Activated naive CD8-positive, alpha-beta T cell treated with anti-CD3 and anti-CD28 coated beads for 36 hours (primary cell): ENCODE results near the gene OMA1. TPM values are rescaled to one million over a fixed set of nuclear protein-coding genes. Genes with fewer than 3 reads are reported as not detected.
A peak's percentile ranks its signal among the peaks of the same experiment; 100 is the strongest.
"Not testable (repeated sequence)": the region's sequence is repeated elsewhere in the genome, so short reads cannot be mapped to it uniquely, and the experiment has no call there.

Experiments used
- DNase-seq: peaks from one replicate; pipeline ENCODE4 v3.0.0; 2021
- H3K27ac Mint-ChIP-seq: one replicate; pipeline ENCODE4 v1.8.0; 2022; ENCODE audit warnings: mild to moderate bottlenecking, moderate library complexity, mixed read lengths
- H3K27me3 Mint-ChIP-seq: one replicate; pipeline ENCODE4 v1.8.0; 2022; ENCODE audit warnings: mild to moderate bottlenecking, mixed read lengths
- H3K36me3 Mint-ChIP-seq: one replicate; pipeline ENCODE4 v1.8.0; 2021; ENCODE audit warnings: mild to moderate bottlenecking, mixed read lengths
- H3K4me1 Mint-ChIP-seq: one replicate; pipeline ENCODE4 v1.8.0; 2021; ENCODE audit warnings: mixed read lengths
- H3K4me3 Mint-ChIP-seq: one replicate; pipeline ENCODE4 v1.8.0; 2022; ENCODE audit warnings: mild to moderate bottlenecking, moderate library complexity, mixed read lengths
- H3K9me3 Mint-ChIP-seq: one replicate; pipeline ENCODE4 v1.8.0; 2022; ENCODE audit warnings: mixed read lengths
- total RNA-seq, 2 experiments: library from RNA; stranded (reverse); gene quantifications; one replicate each; pipeline ENCODE4 v1.2.3, GENCODE V29; 2021

OMA1 gene
- total RNA-seq, 2 experiments from 2014 or later, result 13.1 to 13.8 TPM

DNA sequence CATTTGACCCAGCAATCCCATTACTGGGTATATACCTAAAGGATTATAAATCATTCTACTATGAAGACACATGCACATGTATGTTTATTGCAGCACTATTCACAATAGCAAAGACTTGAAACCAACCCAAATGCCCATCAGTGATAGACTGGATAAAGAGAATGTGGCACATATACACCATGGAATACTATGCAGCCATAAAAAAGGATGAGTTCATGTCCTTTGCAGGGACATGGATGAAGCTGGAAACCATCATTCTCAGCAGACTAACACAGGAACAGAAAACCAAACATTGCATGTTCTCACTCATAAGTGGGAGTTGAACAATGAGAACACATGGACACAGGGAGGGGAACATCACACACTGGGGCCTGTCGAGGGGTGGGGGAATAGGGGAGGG is 17.2 kb upstream of the OMA1 start:
- H3K4me3 Mint-ChIP-seq, H3K27ac Mint-ChIP-seq, H3K36me3 Mint-ChIP-seq, DNase-seq, H3K9me3 Mint-ChIP-seq, H3K4me1 Mint-ChIP-seq: not testable (repeated sequence)
- peaks cover 43% of the 10 kb centered on the region for H3K27me3 Mint-ChIP-seq

DNA sequence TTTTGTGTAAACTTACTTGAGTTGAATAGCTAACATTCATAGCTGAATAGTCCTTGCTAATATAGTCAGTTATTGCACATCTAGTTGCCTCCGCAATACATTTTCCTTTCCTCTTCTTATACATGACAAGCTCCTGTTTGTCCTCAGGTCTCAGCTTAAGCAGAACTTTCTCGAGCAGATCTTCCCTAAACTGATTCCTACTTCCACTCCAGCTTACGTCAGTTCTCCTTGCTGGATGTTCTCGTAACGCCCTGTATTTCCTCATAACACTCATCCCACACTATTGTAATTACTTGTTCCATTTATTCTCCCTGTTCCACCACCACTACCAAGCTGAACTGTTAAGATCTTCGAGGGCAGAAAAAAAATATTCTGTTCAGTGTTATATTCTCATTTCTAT is 15.1 kb upstream of the OMA1 start:
- no peaks in the 10 kb centered on the region for H3K36me3 Mint-ChIP-seq

DNA sequence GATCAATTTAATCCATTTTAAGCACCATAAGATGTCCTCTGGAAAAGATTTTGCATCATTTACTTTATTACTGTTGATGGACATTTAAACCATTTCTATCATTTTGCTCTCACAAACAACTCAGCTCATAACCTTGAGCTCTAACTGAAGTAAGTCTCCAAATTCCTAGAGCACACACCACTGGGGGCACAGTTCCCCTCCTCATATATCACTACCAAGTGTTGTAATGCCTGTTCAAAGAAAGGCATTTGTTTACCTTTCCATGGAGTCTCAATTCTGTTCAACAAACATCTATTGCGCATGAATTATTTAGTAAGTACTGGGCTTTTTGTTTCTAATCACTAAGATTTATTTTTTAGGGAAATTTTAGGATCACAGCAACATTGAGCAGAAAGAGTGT is 8.9 kb upstream of the OMA1 start:
- no peak overlapping the region for H3K27ac Mint-ChIP-seq

More for the DNA sequence above, 15.1 kb upstream of the OMA1 start:
- no peak for DNase-seq
- H3K9me3 Mint-ChIP-seq, result peaks cover 5% of the 10 kb centered on the region
- peaks cover 51% of the 10 kb centered on the region for H3K27me3 Mint-ChIP-seq
- H3K27ac Mint-ChIP-seq, result no peak overlapping the region
- no peaks in the 10 kb centered on the region for H3K4me1 Mint-ChIP-seq
- H3K4me3 Mint-ChIP-seq, result no peak overlapping the region

DNA sequence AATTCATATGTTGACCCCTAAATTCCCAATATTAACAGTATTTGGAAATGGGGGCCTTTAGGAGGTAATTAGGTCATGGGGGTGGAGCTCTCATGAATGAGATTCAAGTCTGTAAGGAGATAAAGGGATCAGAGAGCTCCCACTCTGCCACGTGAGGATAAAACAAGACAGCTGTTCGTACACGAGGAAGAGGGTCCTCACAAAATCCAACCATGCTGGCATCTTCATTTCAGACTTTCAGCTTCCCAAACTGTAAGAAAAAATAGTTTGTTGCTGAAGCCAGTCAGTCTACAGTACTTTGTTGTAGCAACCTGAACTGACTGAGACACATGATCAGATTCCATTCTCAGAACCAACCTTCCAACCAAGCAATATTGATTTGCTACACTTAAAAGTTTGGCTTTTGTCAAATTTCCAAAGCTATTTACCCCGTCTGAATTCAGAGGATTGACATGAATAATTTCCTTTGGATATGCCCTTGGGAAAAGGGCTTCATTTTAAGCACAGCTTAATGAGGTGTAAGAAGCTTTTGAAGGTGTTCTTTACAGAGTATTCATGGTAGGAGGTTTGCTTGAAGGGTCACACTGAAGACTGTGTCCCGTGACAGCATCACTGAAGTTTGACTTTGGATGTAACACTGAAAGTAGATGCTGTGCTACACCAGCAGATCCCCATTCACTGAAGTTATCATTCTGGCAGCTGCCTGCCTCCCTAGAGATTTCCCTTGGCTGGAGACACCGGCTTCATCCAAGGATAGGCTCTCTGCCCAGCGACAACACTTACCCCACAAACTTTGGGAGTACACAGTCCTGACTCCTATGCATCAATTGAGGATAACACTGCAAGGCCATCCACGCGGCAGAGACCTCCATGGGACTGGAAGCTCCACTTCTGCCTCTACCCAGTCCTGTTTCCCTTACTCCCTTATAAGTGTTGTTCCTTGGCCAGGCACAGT is 4.9 kb upstream of the OMA1 start:
- DNase-seq, result no peak
- Mint-ChIP-seq H3K36me3 (no peaks in the 10 kb centered on the region), H3K4me3 (no peak overlapping the region), H3K27me3 (no peaks in the 10 kb centered on the region), H3K27ac (no peak overlapping the region), H3K4me1 (peaks cover 5% of the 10 kb centered on the region), H3K9me3 (no peaks in the 10 kb centered on the region)

More for the DNA sequence above, 8.9 kb upstream of the OMA1 start:
- H3K4me1 Mint-ChIP-seq, result no peaks in the 10 kb centered on the region
- no peaks in the 10 kb centered on the region for H3K36me3 Mint-ChIP-seq
- no peak overlapping the region for H3K4me3 Mint-ChIP-seq
- H3K27me3 Mint-ChIP-seq, result peaks cover 26% of the 10 kb centered on the region
- H3K9me3 Mint-ChIP-seq, result peaks cover 4% of the 10 kb centered on the region
- DNase-seq, result no peak

DNA sequence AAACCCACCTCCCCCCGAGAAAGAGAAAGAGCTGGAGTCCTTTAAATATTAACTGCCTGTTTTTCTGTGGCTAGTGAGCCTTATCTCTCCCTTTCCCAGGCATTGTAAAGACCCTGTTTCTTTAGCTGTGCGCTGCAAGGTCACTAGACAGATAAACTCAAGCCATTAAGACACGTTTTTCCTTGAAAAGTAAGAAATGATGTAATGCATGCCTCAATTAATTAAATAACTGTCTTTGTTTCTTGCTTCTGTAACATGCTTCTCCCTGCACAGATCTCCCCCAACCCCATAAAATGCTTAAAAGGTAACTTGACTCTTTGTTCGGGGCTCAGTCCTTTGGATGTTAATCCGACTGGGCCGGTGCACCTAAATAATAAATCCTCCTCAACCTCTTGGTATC is 2.8 kb upstream of the OMA1 start:
- H3K27ac Mint-ChIP-seq, H3K4me3 Mint-ChIP-seq, DNase-seq, H3K27me3 Mint-ChIP-seq, H3K9me3 Mint-ChIP-seq, H3K36me3 Mint-ChIP-seq: not testable (repeated sequence)
- peaks cover 18% of the 10 kb centered on the region for H3K4me1 Mint-ChIP-seq

DNA sequence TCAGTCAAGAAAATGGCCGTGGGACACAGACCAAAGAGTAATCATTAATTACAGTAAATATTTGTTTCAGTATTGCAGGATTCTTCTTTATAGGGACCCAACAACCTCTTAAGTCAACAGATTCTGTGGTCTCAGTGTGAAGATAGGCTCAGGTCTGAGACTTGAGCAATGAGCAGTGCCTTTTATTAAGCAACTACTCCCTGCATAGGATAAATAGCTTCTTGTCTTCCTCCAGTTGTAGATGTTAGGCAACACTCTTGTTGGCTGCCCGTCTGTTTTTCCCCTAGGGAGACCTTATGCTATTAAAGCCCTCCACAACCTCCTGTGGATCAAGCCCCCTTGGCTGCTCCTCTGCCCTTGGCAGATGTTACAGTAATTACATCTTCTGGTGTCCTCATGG is 1.8 kb upstream of the OMA1 start:
- no peaks in the 10 kb centered on the region for H3K27me3 Mint-ChIP-seq
- DNase-seq, result no peak
- no peaks in the 10 kb centered on the region for H3K36me3 Mint-ChIP-seq
- H3K9me3 Mint-ChIP-seq, result no peaks in the 10 kb centered on the region
- H3K4me1 Mint-ChIP-seq, result peaks cover 21% of the 10 kb centered on the region
- H3K27ac Mint-ChIP-seq, result no peak overlapping the region
- no peak overlapping the region for H3K4me3 Mint-ChIP-seq

DNA sequence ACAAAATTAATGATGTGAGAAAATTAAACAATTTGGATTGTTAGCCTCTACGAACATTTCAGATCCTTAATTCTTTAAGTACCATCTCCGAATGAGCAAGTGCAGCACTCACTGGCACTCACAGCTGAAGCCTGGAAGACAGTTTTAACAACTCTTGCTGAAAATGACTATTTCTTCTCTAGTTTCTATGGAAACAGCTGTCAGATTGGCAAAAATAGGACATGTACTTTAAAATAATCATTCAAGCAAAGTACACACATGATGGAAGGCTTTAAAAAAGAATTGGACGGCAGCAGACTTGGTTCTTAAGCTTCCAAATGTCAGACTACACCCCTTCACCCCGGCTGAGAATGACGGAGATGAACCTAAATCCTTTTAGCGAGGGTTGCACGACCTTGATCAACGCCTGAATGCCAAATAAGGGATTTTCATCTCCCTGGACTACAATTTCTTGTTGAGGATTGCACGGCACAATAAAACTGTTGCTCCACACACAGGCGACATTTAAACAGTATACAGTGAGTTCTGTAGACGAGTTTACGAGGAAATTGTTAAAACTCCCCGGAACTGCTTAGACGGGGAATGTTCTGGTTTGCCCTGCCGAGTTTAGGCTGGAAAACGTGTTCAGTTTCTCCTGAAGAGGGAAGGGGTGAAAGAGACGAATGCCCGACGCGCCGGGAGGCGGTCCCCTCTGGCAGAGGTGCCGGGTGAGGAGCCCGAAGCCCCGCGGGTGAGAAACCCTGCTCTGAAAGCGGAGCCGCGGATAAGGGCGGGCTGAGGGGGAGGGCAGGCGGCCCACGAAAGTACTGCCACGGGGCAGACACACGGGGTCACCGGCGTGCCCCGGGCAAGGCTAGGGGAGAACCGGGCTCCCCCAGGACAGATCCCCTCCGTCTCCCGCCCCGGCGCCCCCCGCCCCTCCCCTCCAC is 671 bp downstream of the OMA1 start:
- H3K27ac Mint-ChIP-seq, result peak overlapping the region; percentile 95
- peaks cover 26% of the 10 kb centered on the region for H3K4me1 Mint-ChIP-seq
- H3K4me3 Mint-ChIP-seq, result peak overlapping the region; percentile 87
- H3K9me3 Mint-ChIP-seq, result no peaks in the 10 kb centered on the region
- DNase-seq, result peak; percentile 76
- no peaks in the 10 kb centered on the region for H3K36me3 Mint-ChIP-seq
- no peaks in the 10 kb centered on the region for H3K27me3 Mint-ChIP-seq

DNA sequence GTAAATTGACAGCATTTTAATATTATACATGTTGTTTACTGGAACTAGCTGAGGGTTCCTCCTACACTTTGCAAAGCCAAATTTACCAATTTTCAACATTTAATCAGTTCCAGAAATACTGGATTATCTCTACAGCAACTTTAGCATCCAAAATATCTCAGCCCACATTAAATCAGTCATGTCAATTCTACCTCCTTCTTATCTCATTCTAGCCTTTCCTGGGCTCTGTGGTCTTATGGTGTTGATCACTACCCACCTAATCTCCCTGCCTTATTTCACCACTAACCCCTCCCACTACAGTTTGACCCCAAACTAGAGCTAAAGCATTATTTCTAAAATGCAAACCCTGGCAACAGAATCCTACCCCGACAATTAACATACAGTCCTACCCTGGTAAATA is 3.3 kb downstream of the OMA1 start:
- no peak overlapping the region for H3K27ac Mint-ChIP-seq

DNA sequence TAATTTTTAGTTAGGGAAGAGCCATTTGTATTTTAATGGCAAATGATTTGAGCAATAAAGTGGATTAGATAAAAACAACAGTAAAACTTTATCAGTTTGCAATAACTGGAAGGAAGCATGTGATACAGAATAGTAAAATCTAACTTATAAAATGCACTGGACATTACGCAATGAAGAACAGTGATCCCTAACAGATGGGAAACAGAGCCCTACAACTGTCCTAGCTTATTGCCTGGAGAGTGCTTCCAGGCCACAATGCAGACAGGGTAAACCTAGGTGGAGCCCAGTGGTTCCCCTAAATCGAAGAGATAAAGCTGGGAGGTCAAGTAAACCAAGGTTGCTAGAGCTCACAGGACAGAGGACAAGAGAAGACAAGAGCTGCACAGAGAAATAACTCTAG is 7.0 kb downstream of the OMA1 start:
- DNase-seq, result no peak
- no peak overlapping the region for H3K27ac Mint-ChIP-seq
- H3K9me3 Mint-ChIP-seq, result no peaks in the 10 kb centered on the region
- no peak overlapping the region for H3K4me3 Mint-ChIP-seq
- H3K36me3 Mint-ChIP-seq, result no peaks in the 10 kb centered on the region
- peaks cover 9% of the 10 kb centered on the region for H3K4me1 Mint-ChIP-seq
- no peaks in the 10 kb centered on the region for H3K27me3 Mint-ChIP-seq

More for the DNA sequence above, 3.3 kb downstream of the OMA1 start:
- H3K9me3 Mint-ChIP-seq, result no peaks in the 10 kb centered on the region
- H3K36me3 Mint-ChIP-seq, result no peaks in the 10 kb centered on the region
- DNase-seq, result no peak
- H3K4me1 Mint-ChIP-seq, result peaks cover 27% of the 10 kb centered on the region
- no peaks in the 10 kb centered on the region for H3K27me3 Mint-ChIP-seq
- H3K4me3 Mint-ChIP-seq, result no peak overlapping the region

DNA sequence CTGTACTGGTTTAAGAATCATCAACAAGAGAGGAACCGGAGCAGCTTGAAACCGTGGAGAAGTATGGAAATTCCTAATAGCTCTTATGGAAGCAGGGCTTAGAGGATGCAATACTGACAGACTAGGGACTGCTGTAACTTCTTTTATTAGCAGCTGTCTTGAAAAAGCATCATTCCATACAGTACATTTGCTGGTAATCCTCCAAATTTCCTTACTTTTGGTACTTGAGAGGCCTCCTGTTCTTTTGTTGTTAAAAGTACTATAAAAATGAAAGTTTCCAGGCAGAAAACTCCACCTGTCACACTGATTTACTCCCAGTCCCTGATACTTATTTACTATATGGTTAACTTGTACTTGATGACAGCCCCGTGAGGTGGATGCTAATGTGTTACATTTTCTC is 7.7 kb downstream of the OMA1 start:
- Mint-ChIP-seq H3K36me3 (no peaks in the 10 kb centered on the region), H3K27me3 (no peaks in the 10 kb centered on the region), H3K27ac (no peak overlapping the region), H3K4me1 (peaks cover 9% of the 10 kb centered on the region), H3K4me3 (no peak overlapping the region), H3K9me3 (no peaks in the 10 kb centered on the region)
- no peak for DNase-seq

DNA sequence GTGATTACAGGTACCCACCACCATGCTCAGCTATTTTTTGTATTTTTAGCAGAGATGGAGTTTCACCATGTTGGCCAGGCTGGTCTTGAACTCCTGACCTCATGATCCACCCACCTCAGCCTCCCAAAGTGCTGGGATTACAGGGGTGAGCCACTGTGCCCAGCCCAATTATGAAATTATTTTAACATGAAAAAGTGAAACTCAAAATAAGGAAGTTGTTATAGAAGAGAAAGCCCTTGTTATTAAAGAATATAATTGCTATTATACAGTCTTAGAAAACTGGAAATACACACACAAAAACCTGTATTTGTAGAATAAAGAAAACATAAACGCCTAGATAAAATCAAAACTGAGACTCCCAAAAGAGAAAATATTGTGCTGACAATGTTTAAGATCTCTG is 14.7 kb downstream of the OMA1 start:
- not testable (repeated sequence) for H3K4me1 Mint-ChIP-seq, H3K36me3 Mint-ChIP-seq, H3K4me3 Mint-ChIP-seq, H3K27ac Mint-ChIP-seq, H3K9me3 Mint-ChIP-seq, DNase-seq, H3K27me3 Mint-ChIP-seq

DNA sequence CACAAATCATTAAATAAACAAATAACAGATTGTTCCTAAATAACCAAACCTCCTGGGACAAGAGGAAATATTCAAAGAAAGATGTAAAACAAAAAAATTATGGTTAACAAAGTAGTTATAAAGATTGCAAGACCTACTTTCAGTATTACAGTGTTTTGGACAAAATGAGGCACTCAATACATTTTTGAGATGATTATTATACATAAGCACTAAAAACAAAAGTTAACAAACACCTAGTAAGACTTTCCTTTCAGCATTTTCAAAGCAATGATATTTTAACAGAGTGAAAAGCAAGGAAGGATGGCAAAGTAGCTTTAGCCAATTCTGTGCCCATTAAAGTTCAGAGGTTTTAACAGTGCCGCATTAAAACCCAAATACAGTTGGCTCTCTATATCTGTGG is 17.2 kb downstream of the OMA1 start:
- H3K27me3 Mint-ChIP-seq, result no peaks in the 10 kb centered on the region
- H3K27ac Mint-ChIP-seq, result no peak overlapping the region
- H3K4me3 Mint-ChIP-seq, result no peak overlapping the region
- H3K36me3 Mint-ChIP-seq, result peaks cover 1% of the 10 kb centered on the region
- no peaks in the 10 kb centered on the region for H3K9me3 Mint-ChIP-seq
- no peak for DNase-seq
- peaks cover 9% of the 10 kb centered on the region for H3K4me1 Mint-ChIP-seq

DNA sequence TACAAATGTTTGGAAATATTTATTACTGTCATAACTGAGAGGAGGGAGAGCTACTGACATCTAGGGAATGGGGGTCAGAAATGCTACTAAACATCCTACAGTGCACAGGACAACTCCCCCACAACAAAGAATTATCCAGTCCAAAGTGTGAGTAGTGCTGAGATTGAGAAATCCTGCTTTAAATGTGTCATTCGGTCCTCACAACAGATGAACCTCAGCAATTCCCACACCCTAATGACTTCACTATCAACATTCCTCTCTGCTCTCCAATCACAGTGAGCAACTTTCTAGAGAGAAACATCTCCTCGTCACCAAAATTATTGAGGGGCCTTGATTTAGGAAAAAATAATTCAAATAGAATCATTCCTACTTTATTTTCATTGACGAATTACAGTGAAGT is 18.0 kb downstream of the OMA1 start:
- peaks cover 9% of the 10 kb centered on the region for H3K4me1 Mint-ChIP-seq
- no peak overlapping the region for H3K4me3 Mint-ChIP-seq
- no peak for DNase-seq
- no peak overlapping the region for H3K27ac Mint-ChIP-seq
- H3K36me3 Mint-ChIP-seq, result peaks cover 2% of the 10 kb centered on the region
- no peaks in the 10 kb centered on the region for H3K27me3 Mint-ChIP-seq
- no peaks in the 10 kb centered on the region for H3K9me3 Mint-ChIP-seq

DNA sequence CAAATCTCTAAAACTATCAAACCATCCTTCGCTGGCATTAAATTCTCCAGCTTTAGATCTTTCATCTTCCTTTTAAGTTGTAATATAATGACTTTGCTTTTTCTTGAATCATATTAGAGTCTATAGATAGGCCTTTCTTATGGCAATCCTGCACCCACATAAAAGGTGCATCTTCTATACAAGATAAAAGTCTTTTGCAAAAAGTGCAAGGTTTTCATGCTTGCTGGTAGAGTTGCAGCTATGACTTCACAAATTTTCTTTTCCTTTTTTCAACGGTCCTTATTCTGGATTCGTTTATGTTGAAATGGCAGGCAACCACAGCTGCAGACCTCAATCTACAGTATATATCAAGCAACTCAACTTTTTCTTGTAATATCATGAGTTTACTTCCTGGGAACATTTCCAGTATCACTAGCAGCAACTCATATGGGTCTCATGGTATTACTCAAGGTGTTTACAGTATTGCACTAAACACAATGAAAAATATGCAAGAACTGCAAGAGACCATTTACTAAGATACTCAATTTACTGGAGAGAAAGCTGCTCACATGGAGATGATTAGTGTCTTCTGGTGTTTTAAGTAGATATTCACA is 22.1 kb downstream of the OMA1 start:
- peaks cover 6% of the 10 kb centered on the region for H3K36me3 Mint-ChIP-seq
- peaks cover 11% of the 10 kb centered on the region for H3K4me1 Mint-ChIP-seq
- H3K27me3 Mint-ChIP-seq, result no peaks in the 10 kb centered on the region
- H3K4me3 Mint-ChIP-seq, result no peak overlapping the region
- no peak for DNase-seq
- H3K27ac Mint-ChIP-seq, result no peak overlapping the region
- H3K9me3 Mint-ChIP-seq, result no peaks in the 10 kb centered on the region

DNA sequence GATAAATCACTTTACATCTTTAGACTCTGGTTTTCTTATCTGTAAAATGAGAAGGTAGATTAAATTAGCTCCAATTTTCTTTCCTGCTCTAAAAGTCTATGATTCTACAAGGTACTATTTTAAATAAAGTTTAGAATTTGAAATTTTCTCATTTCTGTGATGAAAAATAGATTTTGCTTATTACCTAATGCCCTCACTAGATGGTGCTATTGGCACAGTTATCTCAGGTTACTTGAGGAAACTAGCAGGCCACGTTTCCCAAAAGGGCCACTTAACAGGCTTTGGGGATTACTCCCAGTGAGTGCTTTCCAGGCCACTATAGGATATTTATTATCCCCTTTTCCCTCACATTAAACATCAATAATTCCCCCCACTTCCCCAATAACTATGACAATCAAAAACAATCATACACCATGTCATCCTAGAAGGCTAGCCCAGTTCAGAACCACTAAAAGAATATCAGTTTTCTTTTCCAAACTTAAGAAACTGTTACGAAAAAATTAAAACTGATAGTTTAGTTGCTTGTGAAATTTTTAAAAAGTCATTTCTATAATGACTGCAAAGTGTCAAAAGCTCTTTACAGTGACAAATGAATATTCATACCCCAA is 30.6 kb downstream of the OMA1 start:
- Mint-ChIP-seq H3K4me3 (no peak overlapping the region), H3K27me3 (no peaks in the 10 kb centered on the region), H3K9me3 (peaks cover 6% of the 10 kb centered on the region), H3K4me1 (peaks cover 11% of the 10 kb centered on the region), H3K36me3 (peaks cover 11% of the 10 kb centered on the region), H3K27ac (peak overlapping the region; percentile 21)
- peak; percentile 6 for DNase-seq
